Islet of Langerhans (tissue), 1 donor: ENCODE data around the gene PPFIA1.

Experiments used
- FAIRE-seq: peaks from one replicate; lab custom pipeline; 2011; peaks lifted over from hg19 to GRCh38; lab: Jason Lieb, UNC

PPFIA1 gene

DNA sequence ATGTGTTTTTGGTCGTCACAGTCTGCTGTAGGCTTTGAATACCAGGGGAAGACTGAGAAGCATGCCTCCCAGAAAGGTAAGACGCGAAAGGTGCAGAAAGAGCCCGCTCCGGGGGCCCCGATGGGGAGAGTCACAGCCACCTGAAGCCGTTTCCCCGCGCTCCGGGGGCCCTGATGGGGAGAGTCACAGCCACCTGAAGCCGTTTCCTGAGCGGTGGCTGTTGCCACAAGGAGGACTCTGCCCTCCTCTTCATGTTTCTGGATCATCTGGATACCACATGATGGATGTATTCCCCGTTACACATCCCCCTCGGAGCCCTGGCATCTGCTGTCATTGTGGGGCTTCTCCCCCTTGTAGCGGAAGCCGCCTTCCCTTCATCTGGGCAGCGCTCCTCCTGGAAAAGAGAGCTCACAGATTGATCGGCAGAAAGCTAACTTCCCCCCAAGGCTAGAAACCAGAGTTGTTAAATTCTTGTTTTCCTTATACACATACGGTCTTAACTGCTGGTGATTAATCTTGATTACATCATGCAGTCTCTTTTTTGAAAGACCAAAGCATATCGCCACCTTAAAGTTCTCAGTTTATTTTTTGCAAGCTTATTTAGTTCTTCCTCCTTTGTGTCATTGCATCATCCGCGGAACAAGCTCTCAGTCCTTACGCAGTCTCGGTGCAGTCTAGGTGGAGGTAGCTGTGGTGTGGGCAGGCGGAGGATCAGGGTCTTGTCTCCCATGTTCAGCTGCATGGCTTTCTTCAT is 145.3 kb downstream of the PPFIA1 start:
- no peak for FAIRE-seq

DNA sequence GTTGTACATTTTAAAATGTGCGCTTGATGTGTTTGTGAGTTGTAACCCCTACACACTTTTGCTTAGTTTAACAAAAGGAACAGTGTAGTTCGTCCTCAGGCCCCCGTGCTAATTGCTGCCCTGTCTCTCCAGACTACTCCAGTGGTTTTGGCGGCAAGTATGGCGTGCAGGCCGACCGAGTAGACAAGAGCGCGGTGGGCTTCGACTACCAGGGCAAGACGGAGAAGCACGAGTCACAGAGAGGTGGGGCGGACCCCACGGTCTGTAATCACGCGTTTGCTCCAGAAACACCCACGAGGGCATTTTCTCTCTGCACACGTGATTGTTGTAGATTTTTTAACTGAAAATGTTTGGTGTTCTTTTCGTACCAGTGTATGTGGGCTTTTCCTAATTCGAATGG is 146.4 kb downstream of the PPFIA1 start:
- FAIRE-seq, result no peak

DNA sequence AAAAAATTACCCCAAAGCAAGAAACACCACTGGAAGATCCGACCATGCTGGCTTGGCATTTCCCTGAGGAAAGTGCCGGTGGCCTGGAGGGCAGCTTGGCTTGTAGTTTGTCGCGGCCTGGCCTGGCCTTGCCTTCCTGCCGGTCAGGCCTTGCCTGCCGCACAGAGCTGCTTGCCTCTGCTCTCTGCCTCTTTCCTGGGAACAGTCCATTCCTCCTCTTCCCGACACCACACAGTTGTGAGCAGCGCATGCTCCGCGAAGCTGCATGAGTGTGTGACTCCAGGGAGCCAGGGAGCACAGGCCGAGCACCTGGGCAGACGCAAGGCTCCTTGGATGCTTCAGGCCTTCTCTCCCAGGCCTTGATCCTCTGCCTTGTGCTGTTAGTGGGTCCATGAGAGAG is 147.6 kb downstream of the PPFIA1 start:
- no peak for FAIRE-seq

DNA sequence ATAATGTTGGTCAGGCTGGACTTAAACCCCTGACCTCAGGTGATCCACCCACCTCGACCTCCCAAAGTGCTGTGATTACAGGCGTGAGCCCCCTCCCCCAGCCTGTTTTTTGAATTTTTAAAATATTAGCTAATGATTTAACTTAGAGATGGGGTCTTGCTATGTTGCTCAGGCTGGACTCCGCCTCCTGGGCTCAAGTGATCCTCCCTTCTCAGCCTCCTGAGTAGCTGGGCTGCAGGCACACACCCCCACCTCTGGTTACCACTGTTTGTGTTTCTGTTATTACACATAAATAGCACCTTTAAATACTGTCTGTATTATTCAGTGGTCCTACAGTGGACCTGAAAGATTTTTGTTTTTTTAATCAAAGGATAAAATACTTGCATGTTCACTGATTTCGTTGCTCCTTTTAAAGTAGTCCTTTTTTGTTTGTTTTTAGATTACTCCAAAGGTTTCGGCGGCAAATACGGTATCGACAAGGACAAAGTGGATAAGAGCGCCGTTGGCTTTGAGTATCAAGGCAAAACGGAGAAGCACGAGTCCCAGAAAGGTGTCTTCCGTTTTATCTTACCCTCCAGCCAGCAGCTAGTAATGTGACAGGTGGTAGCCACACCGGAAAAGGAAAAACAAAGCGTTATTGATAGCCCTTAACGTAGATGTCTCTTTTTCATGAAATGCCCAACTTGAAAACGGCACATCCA is 149.0 kb downstream of the PPFIA1 start:
- FAIRE-seq, result no peak

DNA sequence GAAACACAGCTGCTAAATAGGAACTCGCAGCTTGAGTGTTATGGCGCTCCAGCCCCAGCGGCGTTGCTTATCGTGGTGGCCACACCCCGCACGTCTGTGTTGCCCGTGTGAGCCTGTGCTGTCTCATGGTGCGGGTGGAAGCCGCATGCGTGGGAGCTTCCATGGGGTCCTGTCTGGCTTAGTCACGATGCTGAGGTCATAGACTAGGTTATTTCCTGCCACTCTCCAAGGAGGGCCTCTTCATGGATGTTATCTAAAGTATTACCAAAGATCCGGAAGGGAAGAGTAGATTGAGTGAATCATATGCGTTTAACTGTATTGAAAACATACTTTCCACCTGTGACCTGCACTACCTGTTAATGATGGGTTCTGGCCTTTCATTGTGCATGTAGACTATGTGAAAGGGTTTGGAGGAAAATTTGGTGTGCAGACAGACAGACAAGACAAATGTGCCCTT is 149.5 kb downstream of the PPFIA1 start:
- no peak for FAIRE-seq

DNA sequence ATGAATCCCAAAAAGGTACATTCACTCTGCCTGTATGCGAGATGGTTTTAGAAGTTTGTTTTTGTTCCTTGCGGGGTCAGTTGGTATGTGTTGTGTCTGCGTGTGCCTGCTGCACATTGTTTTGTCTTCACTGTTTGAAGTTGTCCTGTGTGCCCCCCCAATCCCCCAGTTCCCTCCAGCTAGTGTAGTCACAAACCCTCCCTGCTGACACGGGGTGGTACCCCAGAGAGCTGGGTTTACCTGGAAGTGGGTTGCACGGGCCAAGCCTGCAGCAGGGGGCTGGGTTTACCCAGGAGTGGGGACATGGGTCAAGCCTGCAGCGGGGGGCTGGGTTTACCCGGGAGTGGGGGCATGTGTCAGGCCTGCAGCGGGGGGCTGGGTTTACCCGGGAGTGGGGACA is 150.0 kb downstream of the PPFIA1 start:
- no peak for FAIRE-seq

- FAIRE-seq, result no peak
Observed at GRCh38 chr11:70421123-70421522, 150.6 kb downstream of the PPFIA1 start.

DNA sequence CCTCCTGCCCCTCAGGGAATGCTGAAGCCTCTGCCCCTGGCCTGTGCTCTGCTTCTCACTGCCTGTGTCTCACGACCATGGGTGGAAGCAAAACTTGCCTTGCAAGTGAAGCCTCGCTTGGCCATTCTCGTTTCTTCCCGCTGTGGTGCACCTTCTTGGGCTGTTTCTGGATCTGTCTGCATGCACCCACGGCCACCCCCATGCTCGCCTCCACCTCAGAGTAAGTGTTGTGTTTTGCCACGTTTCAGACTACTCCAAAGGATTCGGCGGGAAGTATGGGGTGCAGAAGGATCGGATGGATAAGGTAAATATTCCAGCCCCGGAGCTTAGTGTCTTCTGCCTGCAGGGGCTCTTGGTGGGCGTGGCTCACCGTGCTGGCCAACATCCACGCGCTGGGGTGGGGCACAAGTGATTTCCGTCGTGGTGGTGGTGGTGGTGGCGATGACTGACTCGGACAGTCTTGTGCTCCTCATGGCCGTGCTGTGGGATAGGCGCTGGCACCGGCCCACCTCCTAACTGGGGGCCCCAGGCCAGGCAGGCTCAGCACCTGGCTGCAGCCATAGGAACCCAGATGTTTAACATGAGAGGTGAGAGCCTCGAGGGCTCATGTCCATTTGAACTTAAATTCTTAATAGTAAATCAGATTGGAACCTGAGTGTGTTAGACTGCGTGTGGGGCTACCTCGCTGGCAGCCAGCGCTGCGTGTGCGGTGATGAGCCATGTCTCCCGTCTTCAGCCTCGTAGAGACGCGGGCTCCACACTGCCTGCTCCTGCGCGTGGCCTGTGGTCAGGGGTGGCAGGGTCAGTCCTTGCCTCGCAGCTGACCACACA is 152.4 kb downstream of the PPFIA1 start:
- no peak for FAIRE-seq

GRCh38 chr11:70423523-70424505 is 153.3 kb downstream of the PPFIA1 start:
- FAIRE-seq, result no peak

- FAIRE-seq, result no peak
Observed at GRCh38 chr11:70424765-70425344, 154.4 kb downstream of the PPFIA1 start.

DNA sequence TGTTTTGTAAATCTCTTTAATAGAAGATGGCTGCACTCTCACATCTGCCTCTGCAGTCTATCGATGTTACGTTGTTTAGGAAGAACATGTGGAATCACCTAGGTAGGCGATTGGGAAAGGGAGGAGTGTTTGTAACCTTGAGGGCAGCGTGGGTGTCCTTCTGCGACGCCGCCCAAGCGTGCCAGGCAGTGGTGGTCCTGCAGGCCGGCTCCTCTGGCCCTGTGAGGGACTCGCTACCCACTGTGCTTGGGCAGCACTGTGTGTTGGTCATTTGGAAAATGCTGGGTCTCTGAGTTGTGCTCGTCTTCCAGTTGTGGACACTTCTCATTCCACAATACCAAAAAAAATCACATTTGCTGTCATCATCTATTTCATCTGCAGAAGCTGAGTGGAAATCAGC is 156.9 kb downstream of the PPFIA1 start:
- FAIRE-seq, result no peak

GRCh38 chr11:70428701-70429427 is 158.4 kb downstream of the PPFIA1 start:
- no peak for FAIRE-seq

DNA sequence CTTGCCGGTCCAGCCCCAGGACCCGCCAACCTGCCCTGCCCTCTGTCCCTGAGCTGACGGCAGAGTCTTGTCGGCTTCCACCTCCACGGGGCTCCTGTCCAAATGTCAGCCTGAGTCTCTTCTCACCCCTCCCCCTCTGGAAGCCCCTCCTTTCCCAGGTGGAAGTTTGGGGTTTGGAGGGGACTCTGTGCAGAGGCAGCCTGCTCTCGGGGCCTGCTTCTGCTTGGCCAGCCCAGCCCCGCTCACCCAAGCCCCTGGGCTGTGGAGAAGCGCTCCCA is 158.9 kb downstream of the PPFIA1 start:
- no peak for FAIRE-seq

DNA sequence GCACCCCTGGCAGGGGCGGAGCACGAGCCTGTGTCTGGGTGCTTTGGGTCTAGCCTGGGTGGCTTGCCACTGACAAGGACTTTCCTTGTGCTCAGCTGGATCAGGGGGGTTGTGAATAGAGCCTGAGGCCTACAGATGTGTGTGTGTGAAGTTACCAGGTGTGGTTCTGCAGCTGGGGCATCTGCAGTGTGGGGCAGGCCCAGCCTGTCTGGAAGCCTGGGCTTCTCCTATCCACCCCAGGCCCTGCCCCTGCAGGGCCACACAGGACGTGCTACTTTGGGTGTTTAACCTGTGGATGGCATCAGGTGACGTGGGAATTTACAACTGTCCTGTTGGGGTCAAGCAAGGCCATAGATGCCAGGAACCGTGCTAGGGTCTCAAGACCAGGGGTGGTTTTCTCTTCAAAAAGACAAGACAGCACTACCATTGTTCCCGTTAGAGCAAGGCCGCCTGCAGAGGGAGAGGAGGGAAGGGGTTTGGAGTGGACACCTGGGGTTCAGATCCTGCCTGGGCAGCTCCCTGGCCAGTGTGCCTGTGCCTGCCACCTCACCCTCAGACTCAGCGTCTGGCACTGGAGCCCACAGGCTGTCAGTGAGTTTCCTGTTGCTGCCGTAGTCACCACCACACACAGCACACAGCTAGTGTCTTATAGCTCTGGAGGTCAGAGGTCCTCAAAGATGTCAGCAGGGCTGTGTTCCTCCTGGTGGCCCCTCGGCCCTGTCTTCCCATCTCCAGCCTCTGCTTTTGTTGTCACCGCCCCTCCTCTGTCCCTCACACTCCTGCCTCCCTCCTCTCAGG is 159.4 kb downstream of the PPFIA1 start:
- FAIRE-seq, result no peak

DNA sequence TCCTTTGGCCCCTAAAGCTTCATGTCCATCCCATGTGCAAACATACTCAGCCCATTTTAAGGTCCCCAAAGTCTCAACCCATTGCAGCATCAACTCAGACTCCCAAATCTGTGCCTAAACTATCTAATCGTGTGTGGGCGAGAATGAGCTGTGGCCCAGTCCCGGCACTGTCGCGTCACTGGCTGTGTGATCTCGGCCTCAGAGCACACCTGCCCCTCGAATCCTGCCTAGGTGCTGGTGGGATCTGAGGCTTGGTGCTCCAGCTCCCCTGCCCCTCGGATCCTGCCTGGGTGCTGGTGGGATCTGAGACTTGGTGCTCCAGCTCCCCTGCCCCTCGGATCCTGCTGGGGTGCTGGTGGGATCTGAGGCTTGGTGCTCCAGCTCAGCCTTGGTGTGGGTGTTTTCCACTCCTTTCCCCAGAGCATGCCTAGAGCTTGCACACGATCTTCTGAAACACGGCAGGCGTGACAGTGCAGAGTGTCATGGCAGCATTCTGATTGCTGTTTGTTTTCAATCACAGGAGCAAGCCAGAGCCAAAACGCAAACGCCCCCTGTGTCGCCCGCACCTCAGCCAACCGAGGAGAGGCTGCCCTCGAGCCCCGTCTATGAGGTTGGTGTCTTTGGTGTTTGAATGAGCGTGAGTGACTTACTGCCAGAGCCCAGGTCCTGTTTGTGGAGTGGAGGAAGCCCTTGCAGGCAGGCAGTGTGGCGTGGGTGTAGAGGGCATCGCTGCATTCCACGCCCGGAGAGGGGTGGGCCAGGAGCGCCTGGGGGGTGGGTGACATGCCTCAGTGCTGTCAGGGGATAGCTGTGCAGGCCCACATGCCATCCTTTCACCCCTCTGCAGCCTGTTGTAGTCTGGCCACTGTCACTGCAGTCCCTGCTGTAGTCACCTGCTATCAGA is 160.4 kb downstream of the PPFIA1 start:
- FAIRE-seq, result no peak

- FAIRE-seq, result no peak
Observed at GRCh38 chr11:70431611-70432010, 161.1 kb downstream of the PPFIA1 start.

GRCh38 chr11:70432065-70432464 is 161.6 kb downstream of the PPFIA1 start:
- no peak for FAIRE-seq

GRCh38 chr11:70432580-70432979 is 162.1 kb downstream of the PPFIA1 start:
- FAIRE-seq, result no peak

DNA sequence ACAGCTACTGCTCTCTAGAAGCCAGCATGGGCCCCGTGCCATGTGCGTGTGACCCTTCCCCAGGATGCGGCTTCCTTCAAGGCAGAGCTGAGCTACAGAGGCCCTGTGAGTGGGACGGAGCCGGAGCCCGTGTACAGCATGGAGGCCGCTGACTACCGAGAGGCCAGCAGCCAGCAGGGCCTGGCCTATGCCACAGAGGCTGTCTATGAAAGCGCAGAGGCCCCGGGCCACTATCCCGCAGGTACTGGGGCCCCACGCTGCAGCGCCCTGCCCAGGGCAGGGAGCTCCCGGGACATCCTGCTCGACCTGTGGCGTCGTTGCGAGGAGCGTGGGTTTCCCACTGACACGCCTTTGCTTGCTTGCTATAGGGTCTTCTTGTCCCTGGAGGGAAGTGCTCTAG is 162.5 kb downstream of the PPFIA1 start:
- FAIRE-seq, result no peak
